Measurements from ENCODE around the gene ADAMTS17. TPM values are rescaled to one million over a fixed set of nuclear protein-coding genes. Genes with fewer than 3 reads are reported as not detected.

ADAMTS17 gene
- total and polyA plus RNA-seq, 9 of the 15 experiments (the other 6 are each of a cell fraction or from before 2014, with no cell fraction given), result 0.01 to 0.14 (median 0.07) TPM; not detected in 6

DNA sequence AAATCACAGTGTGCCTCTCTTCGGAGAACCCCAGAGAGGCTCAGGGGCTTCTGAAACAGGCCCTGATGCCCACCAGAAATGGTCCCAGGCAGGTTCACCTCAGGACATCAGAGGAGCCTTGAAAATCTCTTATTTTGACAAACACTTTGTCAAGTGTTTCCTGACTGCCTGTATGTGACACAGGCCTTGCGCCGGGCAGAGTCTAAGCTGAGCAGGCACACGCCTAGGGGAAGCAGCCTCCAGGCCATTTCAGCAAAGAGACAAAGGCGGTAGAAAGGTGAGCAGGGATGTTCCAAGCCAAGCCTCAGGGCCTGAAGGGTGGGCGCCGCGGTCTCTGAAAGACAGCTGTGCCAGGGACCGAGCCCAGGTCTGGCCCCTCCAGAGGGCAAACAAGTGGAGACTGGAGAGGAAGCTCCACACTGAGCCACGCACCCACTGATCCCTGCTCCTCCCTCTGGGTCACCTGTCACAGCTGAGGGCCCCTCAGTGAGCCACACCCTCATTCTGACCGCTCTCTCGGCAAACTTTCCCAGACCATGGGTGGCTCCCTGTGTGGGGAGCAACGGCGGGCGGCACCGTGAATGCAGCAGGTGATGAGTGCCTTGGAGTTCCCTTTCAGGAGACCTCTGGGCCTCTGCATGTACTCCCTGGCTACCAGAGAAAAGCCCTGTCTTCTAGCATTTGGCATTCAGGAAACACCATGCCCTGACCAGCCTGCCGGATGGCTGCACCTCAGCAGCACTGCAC lies 136.1 kb downstream of the ADAMTS17 start:
- no peaks in the 10 kb centered on the region for H4K20me1 ChIP-seq (replicated peaks; ENCODE audit: control insufficient read depth, insufficient read depth, low read length)
- H3K9me3 ChIP-seq (replicated peaks; ENCODE audit: control insufficient read depth, insufficient read depth, low read depth, low read length), result no peaks in the 10 kb centered on the region
- H3K9me1 ChIP-seq (ENCODE audit: control insufficient read depth, insufficient read depth, low read length), result no peaks in the 10 kb centered on the region
- ATAC-seq (no peak), FAIRE-seq (no peak), DNase-seq (ENCODE audit: extremely low read depth in 1 of 4, low spot score in 3 of 4) (no peak)
- intact Hi-C loops (cut with micrococcal nuclease), result no loop called here
- no peak overlapping the region for H3K9ac ChIP-seq (ENCODE audit: insufficient read depth in 1 of 2, low read depth in 2 of 2, low read length in 2 of 2)
- no TSS peak for BruUV-seq (replicated peaks)
- H3K79me2 ChIP-seq (ENCODE audit: control insufficient read depth, insufficient read depth, low read length), result no peaks in the 10 kb centered on the region
- H3K4me2 ChIP-seq (ENCODE audit: insufficient read depth, low read length), result no peak overlapping the region
- H3K36me3 ChIP-seq (ENCODE audit: control insufficient read depth, insufficient read depth, low read length), result no peaks in the 10 kb centered on the region
- ChIA-PET CTCF (ENCODE audit: low intra/inter-chr PET ratio) (no interaction called here), POLR2A (no interaction called here)
- no peak overlapping the region for H3K27ac ChIP-seq (ENCODE audit: extremely low read depth, low read depth, low read length)
- WGBS (ENCODE audit: insufficient coverage, low coverage, missing lambda C conversion rate), result under 1% methylated on average over 17 of the region's 17 CpGs
- TF ChIP-seq KDM1A (IDR thresholded peaks at IDR 0.05), result no peak
- no peak for TF ChIP-seq ATF3 (IDR thresholded peaks at IDR 0.05)
- TF ChIP-seq ATF3 (CRISPR knock-in tag; conservative IDR thresholded peaks at IDR 0.05), result no peak
- TF ChIP-seq ZNF23 (CRISPR knock-in tag; IDR thresholded peaks at IDR 0.05), result no peak
- TF ChIP-seq, protein P1, sequence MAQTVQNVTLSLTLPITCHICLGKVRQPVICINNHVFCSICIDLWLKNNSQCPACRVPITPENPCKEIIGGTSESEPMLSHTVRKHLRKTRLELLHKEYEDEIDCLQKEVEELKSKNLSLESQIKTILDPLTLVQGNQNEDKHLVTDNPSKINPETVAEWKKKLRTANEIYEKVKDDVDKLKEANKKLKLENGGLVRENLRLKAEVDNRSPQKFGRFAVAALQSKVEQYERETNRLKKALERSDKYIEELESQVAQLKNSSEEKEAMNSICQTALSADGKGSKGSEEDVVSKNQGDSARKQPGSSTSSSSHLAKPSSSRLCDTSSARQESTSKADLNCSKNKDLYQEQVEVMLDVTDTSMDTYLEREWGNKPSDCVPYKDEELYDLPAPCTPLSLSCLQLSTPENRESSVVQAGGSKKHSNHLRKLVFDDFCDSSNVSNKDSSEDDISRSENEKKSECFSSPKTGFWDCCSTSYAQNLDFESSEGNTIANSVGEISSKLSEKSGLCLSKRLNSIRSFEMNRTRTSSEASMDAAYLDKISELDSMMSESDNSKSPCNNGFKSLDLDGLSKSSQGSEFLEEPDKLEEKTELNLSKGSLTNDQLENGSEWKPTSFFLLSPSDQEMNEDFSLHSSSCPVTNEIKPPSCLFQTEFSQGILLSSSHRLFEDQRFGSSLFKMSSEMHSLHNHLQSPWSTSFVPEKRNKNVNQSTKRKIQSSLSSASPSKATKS (CRISPR knock-in tag; IDR thresholded peaks at IDR 0.05), result no peak
- TF ChIP-seq MCM2 (IDR thresholded peaks at IDR 0.05; ENCODE audit: low read depth), result no peak
- no peak for TF ChIP-seq PCBP2 (IDR thresholded peaks at IDR 0.05; ENCODE audit: low read depth, low read length, poor library complexity, severe bottlenecking)
- no peak for TF ChIP-seq MTA3 (IDR thresholded peaks at IDR 0.05; ENCODE audit: borderline replicate concordance)
- TF ChIP-seq ZNF232 (CRISPR knock-in tag; IDR thresholded peaks at IDR 0.05), result no peak
- TF ChIP-seq SIN3B (IDR thresholded peaks at IDR 0.05; ENCODE audit: low read depth), result no peak
- no peak for TF ChIP-seq POLR3A (IDR thresholded peaks at IDR 0.05; ENCODE audit: borderline replicate concordance, extremely low read depth, insufficient read depth, insufficient read length)
- TF ChIP-seq NFYB (IDR thresholded peaks at IDR 0.05; ENCODE audit: extremely low read depth, insufficient read length), result no peak
- peaks cover 3 to 48% of the 10 kb centered on the region in 2 experiments; a peak in 3 of 5 replicates for H3K27me3 ChIP-seq (ENCODE audit: control insufficient read depth in 2 of 2, insufficient read depth in 2 of 2, low read length in 2 of 2)
- H3K4me3 ChIP-seq, result no peak overlapping the region
- in situ Hi-C loops (cut with MboI), result no loop called here
- H2AFZ ChIP-seq (ENCODE audit: low read depth, low read length), result no peak overlapping the region
- no peaks in the 10 kb centered on the region for H3K4me1 ChIP-seq (replicated peaks in 1 of 2; ENCODE audit: control insufficient read depth in 2 of 2, insufficient read depth in 2 of 2, low read length in 2 of 2)
